HuH-7.5 (cell line): ENCODE results near the gene MYBPC2.
"Not testable (repeated sequence)": the region's sequence is repeated elsewhere in the genome, so short reads cannot be mapped to it uniquely, and the experiment has no call there.

Experiments
- DNase-seq: peaks from one replicate; pipeline ENCODE4 v3.0.0; 2011; ENCODE audit warnings: low spot score

The MYBPC2 gene

DNA sequence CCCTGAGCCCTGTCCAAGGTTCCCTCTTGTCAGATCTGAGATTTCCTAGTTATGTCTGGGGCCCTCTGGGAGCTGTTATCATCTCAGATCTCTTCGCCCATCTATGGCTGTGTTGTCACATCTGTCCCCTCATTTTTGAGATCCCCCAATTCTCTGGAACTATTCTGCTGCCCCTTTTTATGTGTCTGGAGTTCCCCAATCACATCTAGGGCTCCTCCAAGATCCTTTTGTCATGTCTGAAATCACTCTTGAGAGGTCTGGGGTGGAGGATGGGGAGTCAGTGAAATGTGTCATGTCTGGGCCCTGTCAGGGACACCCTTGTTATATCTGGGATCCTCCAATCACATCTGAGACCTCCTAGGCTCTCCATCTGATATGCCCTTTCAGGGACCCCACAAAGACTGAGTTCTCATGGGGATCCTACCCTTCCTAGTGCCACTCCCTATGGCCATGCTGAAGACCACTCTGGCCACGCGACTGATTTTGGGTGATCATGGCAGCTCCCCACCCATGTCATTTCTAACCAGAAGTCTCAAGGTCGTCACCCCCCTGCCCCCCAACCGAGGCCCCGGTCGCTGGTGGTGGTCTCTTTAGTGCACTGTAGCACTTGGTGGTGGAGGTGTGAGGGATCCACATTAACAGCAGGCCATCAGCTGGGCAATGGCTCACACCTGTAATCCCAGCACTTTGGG is 3.8 kb upstream of the MYBPC2 start:
- DNase-seq: no peak

DNA sequence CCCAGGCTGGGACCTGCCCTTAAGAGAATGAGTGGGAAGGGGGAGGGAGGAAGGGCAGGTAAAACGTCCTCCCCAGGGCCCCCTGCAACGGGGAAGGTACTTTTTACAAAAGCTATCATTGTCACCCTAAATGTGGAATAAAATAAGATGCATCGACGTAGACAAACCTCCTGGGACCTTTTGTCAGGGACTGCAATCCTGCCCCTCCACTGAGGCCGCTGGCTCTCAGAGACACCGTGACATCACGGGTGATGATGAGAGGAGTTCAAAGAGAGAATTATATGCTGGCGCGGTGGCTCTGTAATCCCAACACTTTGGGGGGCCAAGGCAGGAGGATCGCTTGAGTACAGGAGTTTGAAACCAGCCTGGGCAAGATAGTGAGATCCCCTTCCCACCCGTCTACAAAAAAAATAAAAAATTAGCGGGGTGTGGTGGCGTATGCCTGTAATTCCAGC is 1.8 kb upstream of the MYBPC2 start:
- no peak for DNase-seq

DNA sequence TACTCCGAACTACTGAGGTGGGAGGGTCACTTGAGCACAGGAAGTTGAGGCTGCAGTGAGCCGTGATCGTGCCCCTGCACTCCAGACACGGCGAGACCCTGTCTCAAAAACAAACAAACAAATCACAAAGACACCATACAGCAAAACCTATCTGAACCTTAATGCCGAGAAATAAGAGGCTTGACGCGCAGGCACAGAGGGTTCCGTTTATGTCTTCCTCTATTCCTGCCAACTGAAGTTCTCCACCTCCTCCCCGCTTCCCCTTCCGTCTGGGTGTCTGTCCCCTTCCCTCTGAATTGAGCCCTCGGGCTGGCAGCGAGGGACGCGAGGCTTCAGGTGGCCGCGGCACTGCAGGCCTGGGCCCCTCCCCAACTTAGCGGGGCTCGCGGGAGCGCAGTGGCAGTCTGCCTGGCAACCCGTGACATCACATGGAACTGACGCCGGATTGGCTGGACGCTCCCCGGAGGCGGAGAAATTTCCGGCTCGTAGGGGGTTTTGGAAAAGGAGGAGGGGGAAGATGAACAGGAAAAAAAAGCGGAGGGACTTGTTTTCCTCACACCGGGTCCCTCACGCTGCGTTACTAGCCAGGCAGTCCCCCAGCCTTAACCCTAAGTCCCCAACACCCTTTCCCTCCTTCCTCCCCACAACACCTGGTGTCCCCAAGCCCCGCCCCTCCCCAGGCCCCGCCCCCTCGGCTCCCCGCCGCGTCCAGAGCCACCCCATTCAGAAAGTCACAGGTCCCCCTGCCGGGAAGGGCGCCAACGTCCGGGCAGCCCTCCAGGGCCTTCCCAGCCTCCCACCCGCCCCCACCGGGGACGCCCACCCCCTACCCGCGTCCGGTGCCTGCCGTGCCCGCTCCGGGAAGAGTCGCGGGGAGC is 1.1 kb upstream of the MYBPC2 start:
- DNase-seq: peak; percentile 95

DNA sequence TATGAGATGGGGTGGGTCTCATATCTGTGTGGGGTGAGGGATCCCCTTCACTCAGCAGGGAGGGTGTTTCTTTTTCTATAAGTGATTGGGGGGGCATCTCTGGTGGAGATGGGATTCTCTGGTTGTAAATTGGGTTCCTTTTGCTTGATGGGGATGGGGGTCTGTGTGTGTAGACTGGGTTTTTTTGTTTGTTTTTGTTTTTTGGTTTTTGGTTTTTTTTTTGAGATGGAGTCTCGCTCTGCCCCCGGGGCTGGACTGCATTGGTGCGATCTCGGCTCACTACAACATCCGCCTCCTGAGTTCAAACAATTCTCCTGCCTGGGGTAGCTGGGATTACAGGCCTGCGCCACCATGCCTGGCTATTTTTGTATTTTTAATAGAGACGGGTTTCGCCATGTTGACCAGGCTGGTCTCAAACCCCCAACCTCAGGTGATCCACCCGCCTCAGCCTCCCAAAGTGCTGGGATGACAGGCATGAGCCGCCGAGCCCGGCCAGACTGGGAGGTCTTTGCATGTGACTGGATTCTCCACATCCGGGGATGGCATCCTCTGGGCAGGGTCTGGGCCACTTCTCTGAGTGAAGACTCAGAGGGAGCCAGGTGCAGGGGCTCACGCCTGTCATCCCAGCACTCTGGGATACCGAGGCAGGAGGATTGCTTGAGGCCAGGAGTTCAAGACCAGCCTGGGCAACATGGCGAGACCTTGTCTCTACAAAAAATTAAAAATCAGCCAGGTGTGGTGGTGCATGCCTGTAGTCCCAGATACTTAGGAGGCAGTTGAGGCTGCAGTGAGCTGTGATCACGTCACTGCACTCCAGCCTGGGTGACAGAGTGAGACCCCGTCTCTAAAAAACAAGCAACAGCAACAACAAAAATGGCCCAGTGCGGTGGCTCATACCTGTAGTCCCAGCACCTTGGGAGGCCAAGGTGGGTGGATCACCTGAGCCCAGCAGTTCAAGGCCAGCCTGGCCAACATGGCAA is 799 bp downstream of the MYBPC2 start:
- no peak for DNase-seq

DNA sequence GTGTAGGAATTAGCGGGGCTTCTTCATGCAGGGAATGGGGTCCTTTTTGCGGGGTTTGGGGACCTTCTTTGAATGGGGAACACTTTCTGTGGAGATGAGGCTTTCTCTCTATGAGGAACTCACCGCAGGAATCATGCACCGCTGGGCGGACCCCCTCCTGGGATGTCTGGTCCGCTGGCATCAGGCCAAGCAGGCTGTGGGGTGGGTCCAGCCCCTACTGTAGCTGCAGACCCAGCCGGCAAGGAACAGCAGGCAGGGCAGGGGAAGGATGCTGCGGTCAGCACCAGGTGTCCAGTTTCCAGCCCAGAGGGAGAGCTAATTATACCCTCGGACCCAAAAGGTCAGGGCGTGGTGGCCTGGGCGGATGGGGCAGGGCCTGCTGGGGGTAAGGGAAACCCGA is 1.8 kb downstream of the MYBPC2 start:
- no peak for DNase-seq

DNA sequence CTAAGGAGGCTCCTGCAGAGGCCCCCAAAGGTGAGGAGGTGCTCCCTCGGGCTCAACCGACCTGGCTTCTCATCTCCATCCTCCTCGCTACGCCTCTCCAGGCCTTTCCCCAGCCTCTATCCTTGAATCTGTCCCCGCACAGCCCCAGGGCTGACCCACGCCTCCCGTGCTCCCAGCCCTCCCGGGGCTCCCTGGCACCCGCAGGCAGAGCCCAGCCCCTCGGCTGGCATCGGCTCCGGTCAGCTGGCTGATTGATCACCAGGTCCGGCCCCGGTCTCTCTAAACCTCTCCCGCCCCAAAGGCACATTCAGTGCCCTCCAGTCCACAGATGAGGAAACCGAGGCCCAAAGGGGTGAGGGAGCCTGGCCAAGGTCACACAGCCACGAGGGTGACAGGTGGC is 2.5 kb downstream of the MYBPC2 start:
- no peak for DNase-seq

DNA sequence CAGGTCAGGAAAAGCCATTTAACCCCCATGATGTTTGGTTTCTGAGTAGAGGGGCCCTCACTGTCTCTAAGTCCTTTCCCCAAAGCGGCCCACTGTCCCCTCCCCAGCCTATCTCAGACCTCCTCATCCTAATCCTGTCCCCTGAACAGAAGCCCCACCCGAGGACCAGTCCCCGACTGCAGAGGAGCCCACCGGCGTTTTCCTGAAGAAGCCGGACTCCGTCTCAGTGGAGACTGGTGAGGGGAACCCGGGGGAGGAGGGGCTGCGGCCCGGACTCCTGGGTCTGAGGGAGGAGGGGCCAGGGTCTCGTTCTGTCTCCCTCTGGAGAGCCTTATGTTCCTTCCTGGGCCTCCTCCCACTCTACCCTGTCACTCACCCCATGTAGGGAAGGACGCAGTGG is 2.9 kb downstream of the MYBPC2 start:
- DNase-seq: no peak

DNA sequence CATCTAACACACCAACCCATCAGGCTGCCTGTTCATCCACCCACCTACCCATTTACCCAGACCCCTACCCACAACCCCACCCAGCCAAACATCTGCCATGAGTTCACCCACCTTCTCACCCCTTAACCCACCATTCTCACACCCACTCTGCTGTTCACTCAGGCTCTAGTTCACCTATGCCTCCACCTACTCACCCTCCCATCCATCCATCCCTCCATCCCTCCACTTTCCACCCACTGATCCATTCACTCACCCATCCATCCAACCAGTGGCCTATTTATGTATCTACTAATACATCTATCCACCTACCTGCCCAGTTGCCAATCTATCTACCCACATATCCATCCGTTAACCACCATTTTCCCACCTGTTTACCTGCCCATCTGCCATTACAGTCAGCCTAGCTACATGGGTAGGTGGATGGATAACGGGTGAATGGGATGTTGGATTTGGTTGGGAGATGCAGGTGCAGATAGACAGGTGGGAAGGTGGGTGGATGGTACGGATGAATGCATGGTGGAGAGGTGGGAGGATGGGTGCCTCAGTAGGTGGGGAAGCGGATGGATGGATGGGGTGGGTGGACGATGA is 5.3 kb downstream of the MYBPC2 start:
- DNase-seq: no peak

DNA sequence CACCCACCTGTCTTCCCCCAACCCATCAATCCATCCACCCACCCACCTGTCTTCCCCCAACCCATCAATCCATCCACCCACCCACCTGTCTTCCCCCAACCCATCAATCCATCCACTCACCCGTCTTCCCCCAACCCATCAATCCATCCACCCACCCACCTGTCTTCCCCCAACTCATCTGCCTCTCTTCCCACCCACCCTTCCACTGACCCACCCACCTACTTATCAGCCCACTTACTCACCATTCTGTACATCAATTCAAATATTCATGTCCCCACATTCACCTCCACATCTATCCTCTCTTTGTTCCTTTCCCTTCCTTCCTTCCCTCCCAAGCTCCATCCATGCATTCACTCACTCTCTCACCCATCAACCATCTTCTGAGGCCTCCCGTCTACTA is 6.4 kb downstream of the MYBPC2 start:
- not testable (repeated sequence) for DNase-seq

DNA sequence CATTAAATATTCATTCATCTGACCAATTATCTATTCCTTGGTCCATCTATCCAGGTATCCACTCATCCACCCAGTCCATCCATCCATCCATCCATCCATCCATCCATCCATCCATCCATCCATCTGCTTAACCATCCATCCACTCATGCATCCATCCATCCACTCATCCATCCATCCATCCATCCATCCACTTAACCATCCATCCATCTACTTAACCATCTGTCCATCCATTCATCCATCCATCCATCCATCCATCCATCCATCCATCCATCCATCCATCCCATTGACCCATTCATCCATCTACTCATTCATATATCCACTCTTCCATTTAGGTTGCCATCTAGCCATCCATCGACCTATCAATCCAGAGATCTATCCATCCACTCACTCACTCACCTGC is 11.4 kb downstream of the MYBPC2 start:
- no peak for DNase-seq

DNA sequence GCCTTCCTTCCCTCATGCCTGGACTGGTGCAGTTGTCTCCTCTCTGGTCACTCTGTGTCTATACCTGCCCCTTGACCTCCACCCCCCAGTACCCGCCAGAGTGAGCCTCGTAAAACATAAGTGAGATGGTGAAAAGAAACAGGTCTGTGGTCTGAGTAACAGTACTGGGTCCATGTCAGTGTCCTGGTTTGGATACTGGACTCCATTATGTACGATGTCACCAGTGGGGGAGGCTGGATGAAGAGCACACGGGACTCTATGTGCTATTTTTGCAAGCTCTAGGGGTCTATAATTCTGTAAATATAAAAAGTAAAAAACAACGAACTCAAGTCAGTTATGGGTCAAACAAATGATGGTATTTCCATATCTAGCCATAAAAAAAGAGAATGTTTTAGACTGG is 14.4 kb downstream of the MYBPC2 start:
- DNase-seq: no peak

DNA sequence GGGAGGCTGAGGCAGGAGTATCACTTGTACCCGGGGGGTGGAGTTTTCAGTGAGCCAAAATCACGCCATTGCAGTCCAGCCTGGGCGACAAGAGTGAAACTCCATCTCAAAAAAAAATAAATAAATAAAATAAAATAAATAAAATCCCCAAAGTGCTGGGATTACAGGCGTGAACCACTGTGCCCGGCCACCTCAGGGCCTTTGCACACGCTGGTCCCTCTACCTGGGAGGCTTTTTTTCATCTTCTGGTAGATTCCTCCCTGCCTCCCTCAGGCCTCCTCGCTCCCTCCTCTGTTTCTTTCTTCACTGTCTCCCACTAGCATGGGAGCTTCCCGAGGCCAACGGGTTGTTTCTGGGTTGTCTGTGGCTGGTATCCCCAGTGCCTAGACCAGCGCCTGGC is 15.1 kb downstream of the MYBPC2 start:
- DNase-seq: no peak

DNA sequence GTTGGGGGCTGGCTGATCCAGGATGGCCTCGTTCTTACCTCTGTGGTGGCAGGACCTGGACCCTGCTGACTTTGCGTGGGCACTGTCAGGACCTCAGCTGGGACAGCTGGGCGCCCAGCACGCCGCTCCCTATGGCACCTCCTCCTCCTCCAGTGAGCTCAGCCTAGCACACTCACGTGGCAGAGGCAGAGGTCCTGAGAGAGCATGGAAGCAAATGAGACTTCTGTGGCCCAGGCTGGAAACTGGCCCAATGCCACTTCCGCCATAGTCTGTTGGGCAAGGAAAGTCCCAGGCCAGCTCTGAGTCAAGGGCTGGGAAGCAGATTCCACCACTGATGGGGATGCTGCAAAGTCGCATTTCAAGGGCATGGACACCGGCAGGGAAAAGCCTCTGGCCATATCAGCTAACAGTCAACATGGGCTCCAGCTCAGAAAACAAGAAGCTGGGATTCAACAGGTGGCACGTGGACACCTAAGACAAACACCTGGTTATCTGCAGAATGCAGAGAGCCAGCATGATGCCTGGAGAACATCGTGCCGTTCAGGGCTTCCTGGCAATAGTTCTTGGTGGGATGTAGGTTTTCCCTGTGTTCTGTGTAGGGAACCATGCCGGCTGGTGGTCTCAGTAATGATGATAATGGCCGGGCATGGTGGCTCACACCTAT is 16.7 kb downstream of the MYBPC2 start:
- no peak for DNase-seq

DNA sequence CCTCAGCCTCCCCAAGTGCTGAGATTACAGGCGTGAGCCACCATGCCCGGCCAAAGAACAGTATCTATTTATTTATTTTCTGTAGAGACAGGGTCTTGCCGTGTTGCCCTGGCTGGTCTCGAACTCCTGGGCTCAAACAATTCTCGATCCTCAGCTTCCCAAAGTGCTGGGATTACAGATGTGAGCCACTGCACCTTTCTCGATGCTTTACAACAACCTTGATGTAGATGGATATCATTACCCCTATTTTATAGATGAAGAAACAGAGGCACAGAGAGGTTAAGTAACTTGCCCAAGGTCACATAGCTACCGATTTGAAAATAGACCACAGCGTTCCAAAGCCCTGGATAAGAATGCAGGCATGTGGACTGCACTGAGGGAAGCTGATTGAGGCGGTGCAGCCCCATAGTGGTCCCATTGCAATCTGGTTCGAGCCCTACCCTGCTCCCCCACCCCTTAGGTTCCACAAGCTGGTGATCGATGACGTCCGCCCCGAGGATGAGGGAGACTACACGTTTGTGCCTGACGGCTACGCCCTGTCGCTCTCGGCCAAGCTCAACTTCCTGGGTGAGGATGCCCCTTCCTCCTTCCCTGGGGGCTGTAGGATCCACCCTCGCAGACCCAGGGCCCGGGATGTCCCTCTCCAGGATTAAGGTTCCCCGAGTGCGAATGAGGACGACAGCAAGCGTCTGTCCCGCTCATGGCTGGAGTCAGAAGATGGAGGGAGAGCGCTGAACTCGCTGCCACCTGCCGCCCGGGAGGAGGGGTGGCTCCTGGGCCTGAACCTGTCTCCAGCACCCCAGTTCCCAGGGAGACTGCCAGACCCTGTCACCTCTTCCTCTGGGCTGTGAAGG is 17.9 kb downstream of the MYBPC2 start:
- DNase-seq: no peak

DNA sequence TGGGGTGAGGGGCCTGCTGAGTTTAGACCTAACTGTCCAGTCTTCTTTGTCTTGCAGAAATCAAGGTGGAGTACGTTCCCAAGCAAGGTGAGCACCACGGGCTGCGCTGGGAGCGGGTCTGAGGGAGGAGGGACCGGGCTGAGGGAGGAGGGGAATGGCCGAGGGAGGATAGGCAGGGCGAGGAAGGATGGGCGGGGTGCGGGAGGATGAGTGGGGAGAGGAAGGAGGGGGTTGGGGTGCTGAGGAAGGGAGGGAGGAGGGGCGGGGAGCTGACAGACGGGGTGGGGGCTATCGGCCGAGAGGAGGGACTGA is 18.5 kb downstream of the MYBPC2 start:
- no peak for DNase-seq

DNA sequence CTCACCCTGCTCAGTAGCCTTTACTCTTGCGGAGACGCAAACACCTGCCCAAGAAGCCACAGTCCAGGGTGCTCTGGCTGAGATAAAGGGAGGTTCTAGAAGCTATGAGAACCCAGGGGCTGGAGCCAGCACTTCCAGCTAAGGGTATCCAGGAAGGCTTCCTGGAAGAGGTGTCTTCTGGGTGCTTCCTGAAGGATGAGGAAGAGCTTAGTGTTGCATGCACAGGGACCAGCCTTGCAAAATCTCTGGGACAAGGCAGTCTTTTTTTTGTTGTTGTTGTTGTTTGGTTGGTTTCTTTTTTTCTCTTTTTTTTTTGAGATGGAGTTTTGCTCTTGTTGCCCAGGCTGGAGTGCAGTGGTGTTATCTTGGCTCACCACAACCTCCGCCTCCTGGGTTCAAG is 20.6 kb downstream of the MYBPC2 start:
- no peak for DNase-seq

DNA sequence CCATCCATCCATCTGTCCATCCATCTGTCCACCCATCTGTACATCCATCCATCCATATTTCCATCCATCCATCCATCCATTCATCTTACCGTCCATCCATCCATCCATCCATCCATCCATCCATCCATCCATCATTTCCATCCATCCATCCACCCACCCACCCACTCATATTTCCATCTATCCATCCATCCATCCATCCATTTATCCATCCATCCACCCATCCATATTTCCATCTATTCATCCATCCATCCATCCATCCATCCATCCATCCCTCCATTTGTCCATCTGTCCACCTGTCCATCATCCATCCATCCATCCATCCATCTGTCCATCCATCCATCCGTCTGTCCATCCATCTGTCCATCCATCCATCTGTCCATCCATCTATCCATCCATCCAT is 23.3 kb downstream of the MYBPC2 start:
- DNase-seq: no peak

DNA sequence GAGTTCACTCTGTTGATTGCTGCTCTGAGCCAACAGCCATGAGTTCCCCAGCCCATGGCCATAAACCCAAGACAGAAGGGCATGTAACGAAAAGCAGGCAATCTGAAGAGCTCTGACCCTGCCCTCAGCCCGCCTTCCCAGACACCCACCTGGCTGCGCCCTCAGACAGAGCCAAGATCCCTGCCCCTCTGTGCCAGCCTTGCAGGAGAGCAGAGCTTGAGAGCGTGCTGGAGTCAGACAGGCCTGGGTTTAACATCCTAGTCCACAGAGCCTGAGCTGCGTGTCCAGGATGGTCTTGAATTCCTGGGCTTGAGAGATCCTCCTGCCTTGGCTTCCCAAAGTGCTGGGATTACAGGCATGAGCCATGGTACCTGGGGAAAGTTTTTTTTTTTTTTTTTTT is 24.6 kb downstream of the MYBPC2 start:
- DNase-seq: no peak

DNA sequence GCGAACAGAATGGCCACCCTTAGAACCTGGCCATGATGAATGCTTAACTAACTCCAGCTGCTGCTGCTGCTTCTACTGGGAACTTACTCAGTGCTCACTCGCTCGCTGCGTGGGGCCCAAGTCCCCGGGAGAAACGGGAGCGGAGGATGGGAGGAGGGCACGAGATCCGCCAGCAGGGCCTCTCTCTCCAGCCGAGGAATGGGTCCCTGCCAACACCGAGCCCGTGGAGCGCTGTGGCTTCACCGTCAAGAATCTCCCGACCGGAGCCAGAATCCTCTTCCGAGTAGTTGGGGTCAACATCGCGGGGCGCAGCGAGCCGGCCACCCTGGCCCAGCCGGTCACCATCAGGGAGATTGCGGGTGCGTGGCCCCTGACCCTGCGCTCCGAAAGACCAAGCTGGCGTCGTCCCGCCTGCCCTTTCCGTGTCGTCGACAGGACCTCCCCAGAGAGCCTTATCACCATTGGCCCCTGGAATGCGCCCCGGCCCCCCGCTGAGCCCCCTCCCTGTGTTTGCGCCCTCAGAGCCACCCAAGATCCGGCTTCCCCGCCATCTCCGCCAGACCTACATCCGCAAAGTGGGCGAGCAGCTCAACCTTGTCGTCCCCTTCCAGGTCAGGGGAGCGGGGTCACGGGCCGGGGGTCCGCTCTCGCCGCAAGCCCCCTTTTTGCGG is 25.8 kb downstream of the MYBPC2 start:
- no peak for DNase-seq

DNA sequence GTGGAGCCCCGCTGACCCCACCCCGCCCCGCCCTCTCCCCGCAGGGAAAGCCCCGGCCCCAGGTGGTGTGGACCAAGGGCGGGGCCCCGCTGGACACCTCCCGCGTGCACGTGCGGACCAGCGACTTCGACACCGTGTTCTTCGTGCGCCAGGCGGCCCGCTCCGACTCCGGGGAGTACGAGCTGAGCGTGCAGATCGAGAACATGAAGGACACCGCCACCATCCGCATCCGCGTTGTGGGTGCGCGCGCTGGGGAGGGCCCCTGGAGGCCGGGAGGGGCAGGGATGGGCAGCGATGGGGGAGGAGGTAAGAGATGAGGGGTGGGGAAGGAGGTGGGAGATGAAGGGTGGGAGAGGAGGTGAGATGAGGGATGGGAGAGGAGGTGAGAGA is 26.4 kb downstream of the MYBPC2 start:
- DNase-seq: no peak
